ENCODE measurements around the gene FLT3. TPM values are rescaled to one million over a fixed set of nuclear protein-coding genes. Genes with fewer than 3 reads are reported as not detected.
"Not testable (repeated sequence)": the region's sequence is repeated elsewhere in the genome, so short reads cannot be mapped to it uniquely, and the experiment has no call there.

The FLT3 gene
- total and polyA plus RNA-seq, 2 donors from 2014 or later: 2.9 TPM; not detected in 1

DNA sequence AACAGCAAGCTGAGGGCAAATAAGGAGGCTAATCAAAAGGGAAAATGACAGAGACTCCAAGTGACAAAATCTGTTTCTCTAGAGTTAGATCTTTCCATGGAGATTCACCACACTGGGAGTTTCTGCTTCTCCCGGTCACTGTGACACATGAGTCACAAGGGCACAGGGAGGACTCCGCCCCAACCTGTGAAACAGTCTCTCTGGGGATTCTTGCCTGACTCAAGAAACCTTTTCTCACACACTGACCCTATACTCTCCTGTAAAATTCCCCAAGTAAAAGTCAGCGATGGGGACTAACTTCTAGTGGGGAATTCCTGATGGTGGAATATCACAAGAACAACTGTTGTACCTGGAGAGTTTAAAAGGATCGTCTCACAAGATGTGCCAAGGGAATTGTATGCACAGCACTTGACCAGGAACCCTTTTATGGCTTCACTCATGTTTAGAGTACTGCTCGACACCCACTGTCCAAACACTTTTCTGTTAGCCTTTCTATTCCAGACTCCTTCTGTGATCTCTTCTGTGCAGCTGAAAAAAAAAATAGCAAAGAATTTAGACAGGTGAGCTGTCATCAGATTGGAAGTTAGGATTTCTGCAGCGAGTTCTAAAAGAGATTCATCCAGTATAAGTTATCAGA is 65.1 kb downstream of the FLT3 start:
- Histone ChIP-seq H3K4me3 (ENCODE audit: low read length in 3 of 3) (no peak overlapping the region), H3K9me3 (ENCODE audit: control insufficient read depth in 2 of 3, insufficient read depth in 1 of 3, low read length in 3 of 3) (no peaks in the 10 kb centered on the region), H3K4me1 (ENCODE audit: control insufficient read depth in 2 of 3, insufficient read depth in 2 of 3, low read depth in 1 of 3, low read length in 3 of 3) (no peaks in the 10 kb centered on the region), H3K9ac (ENCODE audit: low read length in 3 of 3) (no peak overlapping the region), H3K36me3 (ENCODE audit: control insufficient read depth in 2 of 3, insufficient read depth in 3 of 3, low read length in 3 of 3) (no peaks in the 10 kb centered on the region), H3K27ac (ENCODE audit: low read depth in 2 of 2, low read length in 2 of 2) (no peak overlapping the region), H3K27me3 (ENCODE audit: control insufficient read depth, insufficient read depth, low read length) (no peaks in the 10 kb centered on the region)
- DNase-seq (no peak), FAIRE-seq (no peak)
- intact Hi-C loops (cut with DNase I): no loop called here
- TF ChIP-seq CTCF (IDR thresholded peaks at IDR 0.05; ENCODE audit: borderline replicate concordance, extremely low read depth, insufficient read depth): no peak

GRCh38 chr13:28033894-28034655 is 66.3 kb downstream of the FLT3 start:
- no peak overlapping the region for H3K9ac ChIP-seq (ENCODE audit: low read length in 3 of 3)
- H3K4me1 ChIP-seq (ENCODE audit: control insufficient read depth in 2 of 3, insufficient read depth in 2 of 3, low read depth in 1 of 3, low read length in 3 of 3): no peaks in the 10 kb centered on the region
- H3K9me3 ChIP-seq (ENCODE audit: control insufficient read depth in 2 of 3, insufficient read depth in 1 of 3, low read length in 3 of 3): no peaks in the 10 kb centered on the region
- H3K27me3 ChIP-seq (ENCODE audit: control insufficient read depth, insufficient read depth, low read length): no peaks in the 10 kb centered on the region
- H3K4me3 ChIP-seq (ENCODE audit: low read length in 3 of 3): no peak overlapping the region
- no peak for FAIRE-seq
- intact Hi-C loops (cut with DNase I): no loop called here
- TF ChIP-seq CTCF (IDR thresholded peaks at IDR 0.05; ENCODE audit: borderline replicate concordance, extremely low read depth, insufficient read depth): no peak
- H3K27ac ChIP-seq (ENCODE audit: low read depth in 2 of 2, low read length in 2 of 2): no peak overlapping the region
- no peaks in the 10 kb centered on the region for H3K36me3 ChIP-seq (ENCODE audit: control insufficient read depth in 2 of 3, insufficient read depth in 3 of 3, low read length in 3 of 3)
- DNase-seq: no peak

DNA sequence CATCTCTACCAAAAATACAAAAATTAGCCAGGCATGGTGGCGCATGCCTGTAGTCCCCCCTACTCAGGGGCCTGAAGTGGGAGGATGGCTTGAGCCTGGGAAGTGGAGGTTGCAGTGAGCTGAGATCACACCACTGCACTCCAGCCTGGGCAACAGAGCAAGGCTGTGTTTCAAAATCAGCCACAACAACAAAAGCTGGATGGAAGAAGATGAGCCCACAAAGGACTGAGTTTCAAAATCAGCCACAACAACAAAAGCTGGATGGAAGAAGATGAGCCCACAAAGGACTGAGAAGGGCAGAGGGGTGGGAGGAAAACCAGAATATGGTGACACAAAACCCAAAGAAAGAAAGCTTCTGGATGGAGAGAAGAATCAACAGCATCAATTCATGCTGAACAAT is 67.9 kb downstream of the FLT3 start:
- DNase-seq; FAIRE-seq; intact Hi-C loops (cut with DNase I): not testable (repeated sequence)

GRCh38 chr13:28031896-28032288 is 68.5 kb downstream of the FLT3 start:
- Histone ChIP-seq H3K9me3 (ENCODE audit: control insufficient read depth in 2 of 3, insufficient read depth in 1 of 3, low read length in 3 of 3) (no peaks in the 10 kb centered on the region), H3K27me3 (ENCODE audit: control insufficient read depth, insufficient read depth, low read length) (no peaks in the 10 kb centered on the region), H3K27ac (ENCODE audit: low read depth in 2 of 2, low read length in 2 of 2) (no peak overlapping the region), H3K4me3 (ENCODE audit: low read length in 3 of 3) (no peak overlapping the region), H3K36me3 (ENCODE audit: control insufficient read depth in 2 of 3, insufficient read depth in 3 of 3, low read length in 3 of 3) (no peaks in the 10 kb centered on the region), H3K4me1 (ENCODE audit: control insufficient read depth in 2 of 3, insufficient read depth in 2 of 3, low read depth in 1 of 3, low read length in 3 of 3) (no peaks in the 10 kb centered on the region), H3K9ac (ENCODE audit: low read length in 3 of 3) (no peak overlapping the region)
- no peak for TF ChIP-seq CTCF (IDR thresholded peaks at IDR 0.05; ENCODE audit: borderline replicate concordance, extremely low read depth, insufficient read depth)
- FAIRE-seq: no peak
- intact Hi-C loops (cut with DNase I): no loop called here
- no peak for DNase-seq

More for the DNA sequence above, 67.9 kb downstream of the FLT3 start:
- H3K9me3 ChIP-seq (ENCODE audit: control insufficient read depth in 2 of 3, insufficient read depth in 1 of 3, low read length in 3 of 3); H3K4me1 ChIP-seq (ENCODE audit: control insufficient read depth in 2 of 3, insufficient read depth in 2 of 3, low read depth in 1 of 3, low read length in 3 of 3); H3K9ac ChIP-seq (ENCODE audit: low read length in 3 of 3); H3K27ac ChIP-seq (ENCODE audit: low read depth in 2 of 2, low read length in 2 of 2); H3K4me3 ChIP-seq (ENCODE audit: low read length in 3 of 3); H3K27me3 ChIP-seq (ENCODE audit: control insufficient read depth, insufficient read depth, low read length); H3K36me3 ChIP-seq (ENCODE audit: control insufficient read depth in 2 of 3, insufficient read depth in 3 of 3, low read length in 3 of 3): not testable (repeated sequence)

All from kidney (tissue), 14 donors.